Body of pancreas (tissue), 4 donors: ENCODE results near the gene GRPEL2.

ENCODE experiments used
- CTCF ChIP-seq, 7 experiments: fragments of 450-650 bp in 4 of 7; fragments of 200-600 bp in 3 of 7; sonication (generic) in 3 of 7; IDR thresholded peaks; one replicate each; pipeline ENCODE4 v1.5.1; 2016 to 2019; ENCODE audit warnings: antibody characterized with exemption in 7 of 7
- POLR2A ChIP-seq, 3 donors: fragments of 450-650 bp; IDR thresholded peaks; one replicate each; pipeline ENCODE4 v1.6.1; 2016; ENCODE audit warnings: antibody characterized with exemption in 3 of 3, mild to moderate bottlenecking in 2 of 3

- no peak for TF ChIP-seq POLR2A (IDR thresholded peaks at IDR 0.05)
- peak; percentile 67 to 81 (median 72) for TF ChIP-seq CTCF (IDR thresholded peaks at IDR 0.05)
Observed at GRCh38 chr5:149371296-149371962, 26.1 kb downstream of the GRPEL2 start.
